ENCODE data around the gene OSBPL8. TPM values are rescaled to one million over a fixed set of nuclear protein-coding genes. Genes with fewer than 3 reads are reported as not detected.

Gene OSBPL8
- total and polyA plus RNA-seq, 4 donors, result 6.9 to 32.5 (median 22.9) TPM

DNA sequence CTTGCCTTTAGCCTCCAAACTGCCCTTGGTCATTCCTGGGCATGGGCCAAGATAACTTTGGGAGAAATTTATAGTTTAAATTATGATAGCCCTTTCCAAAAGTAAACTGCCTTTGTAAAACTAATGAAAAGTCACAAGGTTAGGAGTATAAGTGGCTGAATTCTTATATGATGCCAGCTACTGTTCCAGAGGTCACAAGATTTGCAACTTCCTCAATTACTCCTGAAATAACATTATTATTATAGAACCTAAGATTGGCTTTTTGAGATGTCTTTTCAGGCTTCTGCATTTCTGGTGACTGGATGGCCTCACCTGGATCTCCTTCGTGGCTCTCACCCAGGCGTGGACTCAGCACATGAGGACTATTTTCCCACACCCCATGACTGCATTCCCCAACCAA lies 55.0 kb downstream of the OSBPL8 start:
- Histone ChIP-seq H3K4me1 (ENCODE audit: control insufficient read depth in 4 of 4, insufficient read depth in 4 of 4, low read length in 3 of 4) (peaks cover 0 to 7% (median 1%) of the 10 kb centered on the region in 4 donors), H3K9ac (ENCODE audit: low read depth in 1 of 2, low read length in 2 of 2) (no peak overlapping the region), H3K4me3 (ENCODE audit: low read depth in 1 of 3, low read length in 3 of 3) (no peak overlapping the region), H3K36me3 (ENCODE audit: control insufficient read depth in 4 of 4, insufficient read depth in 3 of 4, low read depth in 1 of 4, low read length in 3 of 4) (no peaks in the 10 kb centered on the region), H3K27me3 (ENCODE audit: control insufficient read depth in 4 of 4, insufficient read depth in 4 of 4, low read length in 3 of 4) (no peaks in the 10 kb centered on the region), H3K27ac (ENCODE audit: low read depth in 1 of 2, low read length in 2 of 2) (no peak overlapping the region), H3K9me3 (ENCODE audit: control insufficient read depth in 4 of 4, low read length in 3 of 4) (no peaks in the 10 kb centered on the region)
- no peak for DNase-seq (ENCODE audit: low spot score)
- 98% methylated on average over 2 of the region's 2 CpGs for WGBS
- TF ChIP-seq, protein P1, sequence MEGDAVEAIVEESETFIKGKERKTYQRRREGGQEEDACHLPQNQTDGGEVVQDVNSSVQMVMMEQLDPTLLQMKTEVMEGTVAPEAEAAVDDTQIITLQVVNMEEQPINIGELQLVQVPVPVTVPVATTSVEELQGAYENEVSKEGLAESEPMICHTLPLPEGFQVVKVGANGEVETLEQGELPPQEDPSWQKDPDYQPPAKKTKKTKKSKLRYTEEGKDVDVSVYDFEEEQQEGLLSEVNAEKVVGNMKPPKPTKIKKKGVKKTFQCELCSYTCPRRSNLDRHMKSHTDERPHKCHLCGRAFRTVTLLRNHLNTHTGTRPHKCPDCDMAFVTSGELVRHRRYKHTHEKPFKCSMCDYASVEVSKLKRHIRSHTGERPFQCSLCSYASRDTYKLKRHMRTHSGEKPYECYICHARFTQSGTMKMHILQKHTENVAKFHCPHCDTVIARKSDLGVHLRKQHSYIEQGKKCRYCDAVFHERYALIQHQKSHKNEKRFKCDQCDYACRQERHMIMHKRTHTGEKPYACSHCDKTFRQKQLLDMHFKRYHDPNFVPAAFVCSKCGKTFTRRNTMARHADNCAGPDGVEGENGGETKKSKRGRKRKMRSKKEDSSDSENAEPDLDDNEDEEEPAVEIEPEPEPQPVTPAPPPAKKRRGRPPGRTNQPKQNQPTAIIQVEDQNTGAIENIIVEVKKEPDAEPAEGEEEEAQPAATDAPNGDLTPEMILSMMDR (IDR thresholded peaks at IDR 0.05; ENCODE audit: low read depth, low read length, missing input control), result no peak
- TF ChIP-seq, protein P2, sequence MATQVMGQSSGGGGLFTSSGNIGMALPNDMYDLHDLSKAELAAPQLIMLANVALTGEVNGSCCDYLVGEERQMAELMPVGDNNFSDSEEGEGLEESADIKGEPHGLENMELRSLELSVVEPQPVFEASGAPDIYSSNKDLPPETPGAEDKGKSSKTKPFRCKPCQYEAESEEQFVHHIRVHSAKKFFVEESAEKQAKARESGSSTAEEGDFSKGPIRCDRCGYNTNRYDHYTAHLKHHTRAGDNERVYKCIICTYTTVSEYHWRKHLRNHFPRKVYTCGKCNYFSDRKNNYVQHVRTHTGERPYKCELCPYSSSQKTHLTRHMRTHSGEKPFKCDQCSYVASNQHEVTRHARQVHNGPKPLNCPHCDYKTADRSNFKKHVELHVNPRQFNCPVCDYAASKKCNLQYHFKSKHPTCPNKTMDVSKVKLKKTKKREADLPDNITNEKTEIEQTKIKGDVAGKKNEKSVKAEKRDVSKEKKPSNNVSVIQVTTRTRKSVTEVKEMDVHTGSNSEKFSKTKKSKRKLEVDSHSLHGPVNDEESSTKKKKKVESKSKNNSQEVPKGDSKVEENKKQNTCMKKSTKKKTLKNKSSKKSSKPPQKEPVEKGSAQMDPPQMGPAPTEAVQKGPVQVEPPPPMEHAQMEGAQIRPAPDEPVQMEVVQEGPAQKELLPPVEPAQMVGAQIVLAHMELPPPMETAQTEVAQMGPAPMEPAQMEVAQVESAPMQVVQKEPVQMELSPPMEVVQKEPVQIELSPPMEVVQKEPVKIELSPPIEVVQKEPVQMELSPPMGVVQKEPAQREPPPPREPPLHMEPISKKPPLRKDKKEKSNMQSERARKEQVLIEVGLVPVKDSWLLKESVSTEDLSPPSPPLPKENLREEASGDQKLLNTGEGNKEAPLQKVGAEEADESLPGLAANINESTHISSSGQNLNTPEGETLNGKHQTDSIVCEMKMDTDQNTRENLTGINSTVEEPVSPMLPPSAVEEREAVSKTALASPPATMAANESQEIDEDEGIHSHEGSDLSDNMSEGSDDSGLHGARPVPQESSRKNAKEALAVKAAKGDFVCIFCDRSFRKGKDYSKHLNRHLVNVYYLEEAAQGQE (IDR thresholded peaks at IDR 0.05), result no peak
- no peak for TF ChIP-seq JUND (IDR thresholded peaks at IDR 0.05)
- no peak for TF ChIP-seq RXRA (IDR thresholded peaks at IDR 0.05)
- no peak for TF ChIP-seq HNF4G (IDR thresholded peaks at IDR 0.05)
- TF ChIP-seq EGR1 (IDR thresholded peaks at IDR 0.05; ENCODE audit: low read depth in 2 of 2), result no peak
- TF ChIP-seq FOXA1 (IDR thresholded peaks at IDR 0.05), result no peak
- no peak for TF ChIP-seq RAD21 (IDR thresholded peaks at IDR 0.05)
- TF ChIP-seq FOXA2 (IDR thresholded peaks at IDR 0.05), result no peak
- TF ChIP-seq, protein P3, sequence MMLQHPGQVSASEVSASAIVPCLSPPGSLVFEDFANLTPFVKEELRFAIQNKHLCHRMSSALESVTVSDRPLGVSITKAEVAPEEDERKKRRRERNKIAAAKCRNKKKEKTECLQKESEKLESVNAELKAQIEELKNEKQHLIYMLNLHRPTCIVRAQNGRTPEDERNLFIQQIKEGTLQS (IDR thresholded peaks at IDR 0.05), result no peak
- TF ChIP-seq TAF1 (conservative IDR thresholded peaks at IDR 0.05), result no peak
- TF ChIP-seq, protein P4, sequence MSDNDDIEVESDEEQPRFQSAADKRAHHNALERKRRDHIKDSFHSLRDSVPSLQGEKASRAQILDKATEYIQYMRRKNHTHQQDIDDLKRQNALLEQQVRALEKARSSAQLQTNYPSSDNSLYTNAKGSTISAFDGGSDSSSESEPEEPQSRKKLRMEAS (IDR thresholded peaks at IDR 0.05), result no peak
- no peak for TF ChIP-seq HNF4A (conservative IDR thresholded peaks at IDR 0.05)
- no peak for TF ChIP-seq SP1 (IDR thresholded peaks at IDR 0.05)

DNA sequence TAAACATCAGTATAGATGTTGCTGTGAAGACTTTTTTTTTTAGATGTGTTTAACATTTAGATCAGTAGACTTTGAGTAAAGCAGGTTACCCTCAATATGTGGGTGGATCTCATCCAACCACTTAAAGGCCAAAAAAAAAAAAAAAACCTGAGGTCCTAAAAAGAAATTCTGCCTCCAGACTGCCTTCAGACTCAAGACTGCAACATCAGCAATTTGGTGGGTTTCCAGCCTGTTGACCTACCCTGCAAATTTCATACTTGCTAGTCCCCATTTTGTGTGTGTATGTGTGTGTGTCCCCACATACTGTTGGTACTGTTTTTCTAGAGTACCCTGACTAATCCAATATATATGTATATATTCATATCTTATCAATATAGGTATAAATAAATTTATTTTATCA lies 55.6 kb downstream of the OSBPL8 start:
- Histone ChIP-seq H3K4me1 (ENCODE audit: control insufficient read depth in 4 of 4, insufficient read depth in 4 of 4, low read length in 3 of 4) (peaks cover 0 to 7% (median 1%) of the 10 kb centered on the region in 4 donors), H3K27me3 (ENCODE audit: control insufficient read depth in 4 of 4, insufficient read depth in 4 of 4, low read length in 3 of 4) (no peaks in the 10 kb centered on the region), H3K9me3 (ENCODE audit: control insufficient read depth in 4 of 4, low read length in 3 of 4) (no peaks in the 10 kb centered on the region), H3K9ac (ENCODE audit: low read depth in 1 of 2, low read length in 2 of 2) (no peak overlapping the region), H3K36me3 (ENCODE audit: control insufficient read depth in 4 of 4, insufficient read depth in 3 of 4, low read depth in 1 of 4, low read length in 3 of 4) (no peaks in the 10 kb centered on the region), H3K4me3 (ENCODE audit: low read depth in 1 of 3, low read length in 3 of 3) (no peak overlapping the region), H3K27ac (ENCODE audit: low read depth in 1 of 2, low read length in 2 of 2) (no peak overlapping the region)
- no peak for DNase-seq (ENCODE audit: low spot score)
- no peak for TF ChIP-seq RAD21 (IDR thresholded peaks at IDR 0.05)
- TF ChIP-seq, protein P5, sequence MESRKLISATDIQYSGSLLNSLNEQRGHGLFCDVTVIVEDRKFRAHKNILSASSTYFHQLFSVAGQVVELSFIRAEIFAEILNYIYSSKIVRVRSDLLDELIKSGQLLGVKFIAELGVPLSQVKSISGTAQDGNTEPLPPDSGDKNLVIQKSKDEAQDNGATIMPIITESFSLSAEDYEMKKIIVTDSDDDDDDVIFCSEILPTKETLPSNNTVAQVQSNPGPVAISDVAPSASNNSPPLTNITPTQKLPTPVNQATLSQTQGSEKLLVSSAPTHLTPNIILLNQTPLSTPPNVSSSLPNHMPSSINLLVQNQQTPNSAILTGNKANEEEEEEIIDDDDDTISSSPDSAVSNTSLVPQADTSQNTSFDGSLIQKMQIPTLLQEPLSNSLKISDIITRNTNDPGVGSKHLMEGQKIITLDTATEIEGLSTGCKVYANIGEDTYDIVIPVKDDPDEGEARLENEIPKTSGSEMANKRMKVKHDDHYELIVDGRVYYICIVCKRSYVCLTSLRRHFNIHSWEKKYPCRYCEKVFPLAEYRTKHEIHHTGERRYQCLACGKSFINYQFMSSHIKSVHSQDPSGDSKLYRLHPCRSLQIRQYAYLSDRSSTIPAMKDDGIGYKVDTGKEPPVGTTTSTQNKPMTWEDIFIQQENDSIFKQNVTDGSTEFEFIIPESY (IDR thresholded peaks at IDR 0.05), result no peak
- no peak for TF ChIP-seq EGR1 (IDR thresholded peaks at IDR 0.05; ENCODE audit: low read depth in 2 of 2)
- no peak for TF ChIP-seq FOXA1 (IDR thresholded peaks at IDR 0.05)
- TF ChIP-seq, protein P2 (IDR thresholded peaks at IDR 0.05), result no peak
- no peak for TF ChIP-seq HNF4G (IDR thresholded peaks at IDR 0.05)

Data from liver (tissue), 9 donors.